ENCODE data around the gene ATG4D.
"Not testable (repeated sequence)": the region's sequence is repeated elsewhere in the genome, so short reads cannot be mapped to it uniquely, and the experiment has no call there.

Gene ATG4D

DNA sequence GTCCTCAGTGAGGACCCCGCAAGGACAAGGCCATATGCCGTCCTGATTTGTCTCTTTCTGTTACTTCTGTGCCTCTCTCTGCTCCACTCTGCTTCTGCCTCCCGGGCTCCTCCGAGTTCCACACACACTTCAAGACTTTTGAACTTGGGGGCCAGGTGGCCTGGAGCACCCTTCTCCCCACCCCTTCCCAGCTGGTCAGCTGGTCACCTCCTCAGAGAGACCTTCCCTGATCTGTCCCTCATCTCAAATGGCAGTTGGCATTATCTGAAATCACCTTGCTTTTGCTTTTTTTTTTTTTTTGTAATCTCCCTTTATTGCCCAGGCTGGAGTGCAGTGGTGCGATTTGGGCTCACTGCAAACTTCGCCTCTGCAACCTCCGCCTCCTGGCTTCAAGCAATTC, 24.3 kb upstream of the ATG4D start:
- no peak for DNase-seq (ENCODE audit: low spot score)

DNA sequence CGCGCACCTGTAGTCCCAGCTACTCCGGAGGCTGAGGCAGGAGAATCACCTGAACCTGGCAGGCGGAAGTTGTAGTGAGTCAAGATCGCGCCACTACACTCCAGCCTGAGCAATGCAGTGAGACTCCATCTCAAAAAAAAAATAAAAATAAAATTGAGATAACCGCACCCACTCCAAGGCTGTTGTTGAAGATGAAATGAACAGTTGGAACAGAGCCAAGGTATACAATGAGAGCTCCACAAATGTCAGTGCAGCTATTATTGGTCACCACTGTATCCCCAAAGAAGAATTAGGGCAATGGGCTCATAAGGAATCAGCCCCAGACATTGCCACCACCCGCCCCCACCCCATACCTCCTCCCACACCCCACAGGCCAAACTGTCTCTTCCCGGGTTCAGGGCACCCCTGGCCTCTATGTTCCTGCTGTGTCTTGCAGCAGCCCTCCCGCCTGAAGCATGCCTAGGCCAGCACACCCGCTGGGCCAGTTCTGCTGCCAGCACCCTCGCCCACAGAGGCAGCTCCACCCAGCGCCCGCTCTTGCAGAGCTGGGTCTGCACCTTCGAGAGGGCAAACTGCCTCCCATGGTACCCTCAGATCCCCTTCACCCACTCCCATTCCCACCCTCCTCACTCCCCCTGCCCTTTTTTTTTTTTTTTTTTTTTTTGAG, 22.9 kb upstream of the ATG4D start:
- no peak for DNase-seq (ENCODE audit: low spot score)

DNA sequence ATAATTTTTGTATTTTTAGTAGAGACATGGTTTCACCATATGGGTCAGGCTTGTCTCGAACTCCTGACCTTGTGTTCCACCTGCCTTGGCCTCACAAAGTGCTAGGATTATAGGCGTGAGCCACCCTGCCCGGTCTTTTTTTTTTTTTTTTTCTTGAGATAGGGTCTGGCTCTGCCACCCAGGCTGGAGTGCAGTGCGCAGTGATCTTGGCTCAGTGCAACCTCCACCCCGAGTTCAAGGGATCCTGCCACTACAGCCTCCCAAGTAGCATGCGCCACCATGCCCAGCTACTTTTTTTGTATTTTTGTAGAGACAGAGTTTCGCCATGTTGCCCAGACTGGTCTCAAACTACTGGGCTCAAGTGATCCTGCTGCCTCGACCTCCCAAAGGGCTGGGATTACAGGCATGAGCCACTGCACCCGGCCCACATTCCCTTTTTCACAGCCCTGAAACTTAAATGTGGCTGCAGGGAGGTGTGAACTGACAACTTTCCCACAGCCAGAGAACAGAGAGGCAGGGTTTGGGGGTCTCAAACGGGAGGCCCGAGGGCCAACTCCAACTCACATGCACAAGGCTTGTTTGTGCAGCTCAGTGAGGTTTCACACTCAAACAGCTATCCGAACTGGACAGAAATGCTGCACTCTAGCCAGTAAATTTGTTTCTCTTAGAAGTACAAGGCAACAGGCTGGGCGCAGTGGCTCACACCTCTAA, 22.1 kb upstream of the ATG4D start:
- no peak for DNase-seq (ENCODE audit: low spot score)

DNA sequence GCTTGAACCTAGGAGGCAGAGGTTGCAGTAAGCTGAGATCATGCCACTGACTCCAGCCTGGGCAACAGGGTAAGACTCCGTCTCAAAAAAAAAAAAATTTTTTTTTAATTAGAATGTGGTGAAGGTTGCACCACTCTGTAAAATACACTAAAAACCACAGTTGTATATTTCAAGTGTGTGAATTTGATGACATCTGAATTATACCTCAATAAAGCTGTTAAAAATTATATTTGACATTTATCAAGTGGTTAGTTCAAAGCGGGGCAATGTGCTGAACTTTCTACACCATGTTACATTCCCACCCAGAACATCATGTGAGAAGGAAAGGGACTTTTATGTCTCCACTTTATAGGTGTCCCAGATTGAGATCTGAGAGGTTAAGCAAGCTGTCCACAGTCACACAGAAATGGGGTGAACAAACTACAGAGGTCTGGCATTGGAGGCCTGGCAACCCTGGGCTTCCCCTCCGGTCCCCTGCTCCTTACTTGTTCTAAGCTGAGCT, 20.5 kb upstream of the ATG4D start:
- no peak for DNase-seq (ENCODE audit: low spot score)

DNA sequence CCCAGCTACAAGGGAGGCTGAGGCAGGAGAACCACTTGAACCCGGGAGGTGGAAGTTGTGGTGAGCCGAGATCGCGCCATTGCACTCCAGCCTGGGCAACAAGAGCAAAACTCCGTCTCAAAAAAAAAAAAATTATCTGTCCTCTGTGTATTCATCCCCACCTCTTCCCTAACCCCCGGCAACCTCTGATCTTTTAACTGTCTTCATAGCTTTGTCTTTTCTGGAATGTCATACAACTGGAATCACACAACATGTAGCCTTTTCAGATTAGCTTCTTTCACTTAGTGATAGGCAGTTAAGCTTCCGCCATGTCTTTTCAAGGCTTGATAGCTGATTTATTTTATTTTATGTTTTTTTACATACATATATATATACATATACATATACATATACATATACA, 18.1 kb upstream of the ATG4D start:
- no peak for DNase-seq (ENCODE audit: low spot score)

DNA sequence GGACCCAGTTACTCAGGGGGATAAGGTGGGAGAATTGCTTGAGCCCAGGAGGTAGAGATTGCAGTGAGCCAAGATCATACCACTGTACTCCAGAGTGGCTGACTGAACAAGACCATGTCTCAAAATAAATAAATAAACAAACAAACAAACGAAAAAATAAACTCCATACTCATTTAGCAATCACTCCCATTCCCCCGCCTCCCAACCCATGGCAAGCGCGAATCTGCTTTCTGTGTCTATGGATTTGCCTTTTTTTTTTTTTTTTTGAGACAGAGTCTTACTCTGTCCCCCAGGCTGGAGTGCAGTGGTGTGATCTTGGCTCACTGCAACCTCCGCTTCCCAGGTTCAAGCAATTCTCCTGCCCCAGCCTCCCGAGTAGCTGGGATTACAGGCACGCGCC, 16.8 kb upstream of the ATG4D start:
- not testable (repeated sequence) for DNase-seq (ENCODE audit: low spot score)

DNA sequence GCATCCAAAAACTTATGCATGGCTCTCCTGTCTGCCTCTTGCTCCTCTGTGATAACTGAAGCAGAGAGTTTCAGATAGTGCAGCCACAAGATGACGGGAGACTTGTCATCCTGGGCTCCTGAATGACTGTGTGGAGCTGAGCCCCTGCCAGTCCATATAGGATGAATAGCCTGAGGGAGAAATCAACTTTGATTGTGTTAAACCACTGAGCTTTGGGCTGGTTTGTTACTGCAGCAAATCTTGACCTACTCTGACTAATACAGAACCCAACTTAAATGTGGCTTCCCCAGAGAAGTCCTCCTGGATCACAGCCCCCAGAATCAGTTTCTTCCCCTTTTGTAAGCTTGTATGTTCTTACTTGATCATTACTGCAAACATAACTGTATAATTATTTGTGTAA, 11.2 kb upstream of the ATG4D start:
- no peak for DNase-seq (ENCODE audit: low spot score)

DNA sequence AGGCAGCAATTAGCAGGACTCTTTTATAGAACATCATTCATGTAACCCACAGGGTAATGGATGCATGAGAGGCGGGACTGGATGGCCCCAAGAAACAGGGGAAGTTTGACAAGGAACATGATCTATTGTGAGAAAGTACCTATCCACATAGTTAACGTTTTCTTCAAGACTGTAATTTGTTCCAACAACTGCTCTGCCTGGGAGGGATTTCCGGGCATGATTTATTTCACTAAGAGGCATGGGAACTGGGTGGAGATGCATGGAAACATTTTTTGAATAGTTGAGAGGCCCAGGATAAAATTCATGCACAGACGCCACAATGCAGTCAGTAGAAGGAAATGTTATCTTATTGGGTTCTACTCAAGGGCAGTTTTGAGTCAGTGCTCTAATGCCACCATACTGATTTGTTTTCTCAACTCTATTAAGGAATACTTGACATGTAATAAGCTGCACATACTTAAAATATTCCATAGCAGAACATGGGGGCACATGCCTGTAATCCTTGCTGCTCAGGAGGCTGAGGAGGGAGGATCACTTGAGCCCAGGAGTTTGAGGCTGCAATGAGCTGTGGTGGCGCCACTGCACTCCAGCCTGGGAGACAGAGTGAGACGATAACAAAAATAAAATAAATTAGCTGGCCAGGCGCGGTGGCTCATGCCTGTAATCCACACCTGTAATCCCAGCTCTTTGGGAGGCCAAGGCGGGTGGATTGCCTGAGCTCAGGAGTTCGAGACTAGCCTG, 9.9 kb upstream of the ATG4D start:
- no peak for DNase-seq (ENCODE audit: low spot score)

DNA sequence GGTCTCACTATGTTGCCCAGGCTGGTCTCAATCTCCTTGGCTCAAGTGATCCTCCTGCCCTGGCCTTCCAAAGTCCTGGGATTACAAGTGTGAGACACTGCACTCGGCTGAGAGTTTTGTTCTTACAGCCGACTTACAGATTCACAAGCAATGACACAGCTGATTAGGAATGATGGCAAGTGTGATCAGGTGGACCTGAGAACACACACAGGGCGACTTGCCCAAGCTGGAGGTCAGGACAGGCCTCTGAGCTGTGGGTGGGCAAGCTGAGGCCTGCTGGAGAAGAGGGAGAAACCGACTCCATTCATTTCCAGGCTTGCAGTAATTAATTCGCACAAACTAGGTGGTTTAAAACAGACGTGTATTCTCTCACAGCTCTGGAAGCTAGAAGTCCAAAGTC, 8.1 kb upstream of the ATG4D start:
- no peak for DNase-seq (ENCODE audit: low spot score)

DNA sequence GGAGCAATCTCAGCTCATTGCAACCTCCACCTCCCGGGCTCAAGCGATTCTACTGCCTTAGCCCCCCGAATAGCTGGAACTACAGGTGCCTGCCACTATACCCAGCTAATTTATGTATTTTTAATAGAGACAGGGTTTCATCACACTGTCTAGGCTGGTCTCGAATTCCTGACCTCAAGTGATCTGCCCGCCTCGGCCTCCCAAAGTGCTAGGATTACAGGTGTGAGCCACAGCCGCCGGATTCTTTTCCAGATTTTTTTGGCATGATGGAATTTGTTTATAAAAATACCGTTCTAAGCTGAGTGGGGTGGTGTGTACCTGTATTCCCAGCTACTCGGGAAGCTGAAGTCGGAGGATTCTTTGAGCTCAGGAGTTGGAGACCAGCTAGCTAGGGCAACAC, 6.0 kb upstream of the ATG4D start:
- no peak for DNase-seq (ENCODE audit: low spot score)

DNA sequence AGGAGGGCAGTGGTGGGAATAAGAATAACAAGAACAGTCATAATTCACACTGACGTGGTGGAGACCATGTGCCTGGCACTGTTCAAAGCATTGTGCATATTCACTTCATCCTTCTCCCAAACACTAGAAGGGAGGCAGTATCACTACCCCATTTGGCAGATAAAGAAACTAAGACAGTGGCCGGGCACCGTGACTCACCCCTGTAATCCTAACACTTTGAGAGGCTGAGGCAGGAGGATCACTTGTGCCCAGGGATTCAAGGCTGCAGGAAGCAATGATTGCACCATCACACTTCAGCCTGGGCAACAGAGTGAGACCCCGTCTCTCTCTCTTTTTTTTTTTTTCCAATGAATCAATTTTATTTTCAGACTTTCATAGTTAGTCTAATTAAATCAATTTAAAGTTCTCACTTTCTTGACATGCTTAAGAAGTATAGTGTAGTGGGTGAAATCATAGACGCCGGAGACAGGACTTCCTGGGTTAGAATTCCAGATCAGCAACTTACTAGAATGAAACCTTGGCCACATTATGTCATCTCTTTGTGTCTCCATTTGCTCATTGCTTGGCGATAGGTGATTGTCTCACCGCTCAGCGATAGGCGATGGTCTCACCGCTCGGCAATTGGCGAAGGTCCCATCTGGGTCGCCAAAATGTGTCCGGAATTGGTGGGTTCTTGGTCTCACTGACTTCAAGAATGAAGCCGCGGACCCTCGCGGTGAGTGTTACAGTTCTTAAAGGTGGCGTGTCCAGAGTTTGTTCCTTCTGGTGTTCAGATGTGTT, 5.3 kb upstream of the ATG4D start:
- no peak for DNase-seq (ENCODE audit: low spot score)

DNA sequence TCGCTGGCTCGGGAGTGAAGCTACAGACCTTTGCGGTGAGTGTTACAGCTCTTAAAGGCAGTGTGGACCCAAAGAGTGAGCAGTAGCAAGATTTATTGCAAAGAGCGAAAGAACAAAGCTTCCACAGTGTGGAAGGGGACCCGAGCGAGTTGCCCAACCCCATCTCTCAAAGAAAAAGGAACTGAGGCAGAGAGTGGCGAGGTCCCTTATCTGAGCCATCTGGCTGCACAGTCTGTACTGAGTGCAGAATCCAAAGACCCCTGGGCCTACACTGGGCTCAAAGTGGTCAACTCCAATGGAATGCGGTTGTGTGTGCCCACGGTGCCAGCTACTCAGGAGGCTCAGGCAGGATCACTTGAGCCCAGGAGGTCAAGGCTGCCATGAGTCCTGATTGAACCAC, 4.7 kb upstream of the ATG4D start:
- DNase-seq (ENCODE audit: low spot score): not testable (repeated sequence)

DNA sequence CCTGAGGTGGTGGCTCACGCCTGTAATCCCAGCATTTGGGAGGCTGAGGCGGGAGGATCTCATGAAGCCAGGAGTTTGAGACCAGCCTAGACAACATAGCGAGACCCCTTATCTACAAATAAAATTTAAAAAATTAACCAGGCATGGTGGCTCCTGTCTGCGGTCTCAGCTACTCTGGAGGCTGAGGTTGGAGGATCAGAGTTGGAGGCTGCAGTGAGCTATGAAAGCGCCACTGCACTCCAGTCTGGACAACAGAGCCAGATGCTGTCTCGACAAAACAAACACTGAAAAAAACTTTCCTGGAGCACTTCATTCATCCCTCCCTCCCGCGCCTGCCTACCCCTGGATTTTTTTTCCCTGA, 665 bp upstream of the ATG4D start:
- no peak for DNase-seq (ENCODE audit: low spot score)

DNA sequence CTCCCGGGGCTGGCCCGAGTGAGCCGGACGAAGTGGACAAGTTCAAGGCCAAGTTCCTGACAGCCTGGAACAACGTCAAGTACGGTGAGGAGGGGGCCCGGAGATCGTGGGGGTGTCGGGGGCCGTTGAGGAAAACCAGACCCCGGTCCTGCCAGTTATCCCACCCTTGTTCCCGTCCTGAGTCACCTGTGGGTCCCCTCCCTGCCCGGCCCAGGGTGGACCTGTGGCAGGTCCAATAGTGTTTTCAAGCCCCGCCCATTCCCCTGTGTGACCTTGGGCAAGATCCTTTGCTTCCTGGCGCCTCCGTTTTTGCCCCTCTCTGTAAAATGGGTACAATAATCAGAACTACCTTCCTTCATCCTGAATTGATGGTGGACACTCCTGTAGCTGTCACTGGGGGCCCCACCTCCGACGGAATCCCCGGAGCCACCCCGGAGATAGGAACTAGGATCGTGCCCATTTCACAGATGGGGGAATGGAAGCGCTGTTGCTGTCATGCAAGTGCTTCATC, 593 bp downstream of the ATG4D start:
- DNase-seq (ENCODE audit: low spot score): no peak

DNA sequence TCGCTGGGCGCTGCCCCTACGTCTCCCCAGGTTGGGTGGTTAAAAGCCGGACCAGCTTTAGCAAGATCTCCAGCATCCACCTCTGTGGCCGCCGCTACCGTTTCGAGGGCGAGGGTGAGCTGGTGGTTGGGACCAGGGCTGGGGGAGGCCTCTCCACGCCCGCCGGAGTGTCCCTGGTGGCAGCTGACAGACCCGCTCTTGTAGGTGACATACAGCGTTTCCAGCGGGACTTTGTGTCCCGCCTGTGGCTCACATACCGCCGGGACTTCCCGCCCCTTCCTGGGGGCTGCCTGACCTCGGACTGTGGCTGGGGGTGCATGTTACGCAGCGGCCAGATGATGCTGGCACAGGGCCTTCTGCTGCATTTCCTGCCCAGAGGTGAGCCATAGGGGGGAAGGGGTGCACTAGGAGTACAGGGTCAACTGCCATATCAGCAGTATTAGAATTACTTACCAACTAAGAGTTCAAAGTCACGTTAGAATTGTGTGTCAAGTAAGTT, 1.1 kb downstream of the ATG4D start:
- DNase-seq (ENCODE audit: low spot score): no peak

DNA sequence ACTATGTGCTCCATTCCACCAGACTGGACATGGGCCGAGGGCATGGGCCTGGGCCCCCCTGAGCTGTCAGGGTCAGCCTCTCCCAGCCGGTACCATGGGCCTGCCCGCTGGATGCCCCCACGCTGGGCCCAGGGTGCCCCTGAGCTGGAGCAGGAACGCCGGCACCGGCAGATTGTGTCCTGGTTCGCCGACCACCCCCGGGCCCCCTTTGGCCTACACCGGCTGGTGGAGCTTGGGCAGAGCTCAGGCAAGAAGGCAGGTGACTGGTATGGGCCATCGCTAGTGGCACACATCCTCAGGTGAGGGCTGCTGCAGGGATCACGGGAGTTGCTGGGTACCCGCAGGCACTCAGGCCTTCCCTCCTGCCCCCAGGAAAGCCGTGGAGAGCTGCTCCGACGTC, 3.1 kb downstream of the ATG4D start:
- no peak for DNase-seq (ENCODE audit: low spot score)

DNA sequence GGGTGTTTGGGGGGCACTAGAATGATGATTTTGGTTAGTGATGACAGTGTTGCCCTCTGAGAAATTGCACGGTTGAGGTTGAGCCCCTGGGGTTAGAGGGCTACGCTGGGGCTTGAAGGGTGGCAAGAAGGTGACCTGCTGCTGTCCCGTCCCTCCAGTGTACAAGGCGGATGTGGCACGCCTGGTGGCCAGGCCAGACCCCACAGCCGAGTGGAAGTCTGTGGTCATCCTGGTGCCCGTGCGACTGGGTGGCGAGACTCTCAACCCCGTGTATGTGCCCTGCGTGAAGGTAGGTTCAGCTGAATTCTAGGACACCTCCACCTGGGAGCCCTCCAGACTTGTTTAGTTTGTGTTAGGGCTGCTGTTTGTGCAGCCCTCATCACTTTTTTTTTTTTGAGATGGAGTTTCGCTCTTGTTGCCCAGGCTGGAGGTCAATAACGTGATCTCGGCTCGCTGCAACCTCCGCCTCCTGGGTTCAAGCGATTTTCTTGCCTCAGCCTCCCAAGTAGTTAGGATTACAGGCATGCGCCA, 5.1 kb downstream of the ATG4D start:
- DNase-seq (ENCODE audit: low spot score): no peak

DNA sequence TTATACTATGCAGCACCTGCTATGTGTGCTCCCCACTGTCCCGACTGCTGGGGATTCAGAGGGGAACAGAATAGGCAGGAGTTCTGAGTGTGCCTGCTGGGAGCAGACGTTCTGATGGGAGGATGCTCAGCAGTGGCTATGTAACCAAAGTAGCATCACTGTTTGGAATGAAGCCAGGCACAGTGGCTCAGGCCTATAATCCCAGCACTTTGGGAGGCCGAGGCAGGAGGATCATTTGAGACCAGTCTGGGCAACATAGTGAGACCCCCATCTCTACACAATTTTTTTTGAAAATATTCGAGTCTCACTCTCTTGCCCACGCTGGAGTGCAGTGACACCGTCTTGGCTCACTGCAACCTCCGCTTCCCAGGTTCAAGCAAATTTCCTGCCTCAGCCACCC, 6.0 kb downstream of the ATG4D start:
- DNase-seq (ENCODE audit: low spot score): no peak

DNA sequence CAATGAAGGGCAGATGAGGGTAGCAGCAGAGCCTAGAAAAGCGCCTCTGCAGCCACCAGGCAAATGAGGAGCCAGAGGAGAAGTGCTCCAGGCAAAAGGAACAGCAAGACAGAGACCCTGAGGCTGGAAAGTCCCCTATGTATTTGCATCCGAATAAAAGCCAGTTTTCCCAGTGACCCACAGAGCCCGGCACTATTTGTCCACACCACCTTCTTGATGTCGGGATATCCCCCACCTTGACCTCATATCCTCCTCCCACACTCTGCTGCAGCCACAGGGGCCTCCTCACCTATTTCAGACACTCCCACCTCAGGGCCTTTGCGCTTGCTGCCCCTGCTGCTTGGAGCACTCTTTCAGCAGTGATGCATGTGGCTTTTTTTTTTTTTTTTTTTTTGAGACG, 6.6 kb downstream of the ATG4D start:
- DNase-seq (ENCODE audit: low spot score): no peak

DNA sequence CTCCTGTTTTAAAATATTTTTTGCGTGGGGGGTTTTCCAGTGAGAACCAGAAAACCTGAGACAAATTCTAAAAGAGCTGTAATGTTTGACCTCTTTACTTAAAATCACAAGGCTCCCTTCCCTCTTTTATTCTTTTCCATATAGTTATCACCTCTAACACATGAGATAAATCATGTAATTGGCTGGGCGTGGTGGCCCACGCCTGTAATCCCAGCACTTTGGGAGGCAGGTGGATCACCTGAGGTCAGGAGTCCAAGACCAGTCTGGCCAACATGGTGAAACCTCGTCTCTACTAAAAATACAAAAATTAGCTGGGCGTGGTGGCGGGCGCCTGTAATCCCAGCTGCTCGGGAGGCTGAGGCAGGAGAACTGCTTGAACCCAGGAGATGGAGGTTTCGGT, 7.3 kb downstream of the ATG4D start:
- not testable (repeated sequence) for DNase-seq (ENCODE audit: low spot score)

DNA sequence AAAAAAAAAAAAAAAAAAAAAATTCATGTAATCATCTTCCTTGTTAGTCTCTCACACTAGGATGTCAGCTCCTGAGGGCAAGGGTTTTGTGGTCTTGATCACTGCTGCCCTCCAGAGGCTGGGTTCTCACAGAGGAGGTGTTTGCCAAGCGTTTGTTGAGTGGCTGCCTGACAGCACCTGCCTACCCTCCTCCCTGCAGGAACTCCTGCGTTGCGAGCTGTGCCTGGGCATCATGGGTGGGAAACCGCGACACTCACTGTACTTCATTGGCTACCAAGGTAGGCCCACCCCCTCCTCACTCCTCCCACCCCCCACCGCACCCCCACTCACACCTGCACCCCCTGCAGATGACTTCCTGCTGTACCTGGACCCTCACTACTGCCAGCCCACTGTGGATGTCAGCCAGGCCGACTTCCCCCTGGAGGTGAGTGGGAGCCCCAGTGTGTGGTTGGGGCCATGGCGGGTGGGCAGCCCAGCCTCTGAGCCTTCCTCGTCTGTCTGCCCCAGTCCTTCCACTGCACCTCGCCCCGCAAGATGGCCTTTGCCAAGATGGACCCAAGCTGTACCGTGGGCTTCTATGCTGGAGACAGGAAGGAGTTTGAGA, 8.1 kb downstream of the ATG4D start:
- DNase-seq (ENCODE audit: low spot score): peak; percentile 78

All from NAMALWA (cell line).